Ishikawa (cell line): Measurements from ENCODE around the gene WDR11.

Source experiments
- CEBPB ChIP-seq: IDR thresholded peaks from 2 replicates; pipeline ENCODE4 v1.6.1; 2012
- CREB1 ChIP-seq: IDR thresholded peaks from 2 replicates; pipeline ENCODE4 v1.6.1; 2012; ENCODE audit warnings: low read depth
- EGR1 ChIP-seq: IDR thresholded peaks from 2 replicates; pipeline ENCODE4 v1.6.1; 2012
- EP300 ChIP-seq: IDR thresholded peaks from 2 replicates; pipeline ENCODE4 v1.6.1; 2012; ENCODE audit warnings: borderline replicate concordance
- FOXM1 ChIP-seq: IDR thresholded peaks from 2 replicates; pipeline ENCODE4 v1.6.1; 2012; ENCODE audit warnings: low read depth, borderline replicate concordance
- NFIC ChIP-seq: IDR thresholded peaks from 2 replicates; pipeline ENCODE4 v1.6.1; 2012
- RAD21 ChIP-seq: IDR thresholded peaks from 2 replicates; pipeline ENCODE4 v1.6.1; 2012; ENCODE audit warnings: low read depth
- TAF1 ChIP-seq: IDR thresholded peaks from 2 replicates; pipeline ENCODE4 v1.6.1; 2012; ENCODE audit warnings: low read depth, mild to moderate bottlenecking
- TCF12 ChIP-seq: IDR thresholded peaks from 2 replicates; pipeline ENCODE4 v1.6.1; 2012; ENCODE audit warnings: low read depth
- TEAD4 ChIP-seq: IDR thresholded peaks from 2 replicates; pipeline ENCODE4 v1.6.1; 2012
- YY1 ChIP-seq: IDR thresholded peaks from 2 replicates; pipeline ENCODE4 v1.6.1; 2012; ENCODE audit warnings: low read depth
- ZBTB7A ChIP-seq: IDR thresholded peaks from 2 replicates; pipeline ENCODE4 v1.6.1; 2012; ENCODE audit warnings: low read depth
- TF ChIP-seq, protein P1 (sequence below): IDR thresholded peaks from 2 replicates; pipeline ENCODE4 v1.6.1; 2012; ENCODE audit warnings: low read depth, mild to moderate bottlenecking
- TF ChIP-seq, protein P2 (sequence below): IDR thresholded peaks from 2 replicates; pipeline ENCODE4 v1.6.1; 2012
- TF ChIP-seq, protein P3 (sequence below): IDR thresholded peaks from 2 replicates; pipeline ENCODE4 v1.6.1; 2012

WDR11 gene

DNA sequence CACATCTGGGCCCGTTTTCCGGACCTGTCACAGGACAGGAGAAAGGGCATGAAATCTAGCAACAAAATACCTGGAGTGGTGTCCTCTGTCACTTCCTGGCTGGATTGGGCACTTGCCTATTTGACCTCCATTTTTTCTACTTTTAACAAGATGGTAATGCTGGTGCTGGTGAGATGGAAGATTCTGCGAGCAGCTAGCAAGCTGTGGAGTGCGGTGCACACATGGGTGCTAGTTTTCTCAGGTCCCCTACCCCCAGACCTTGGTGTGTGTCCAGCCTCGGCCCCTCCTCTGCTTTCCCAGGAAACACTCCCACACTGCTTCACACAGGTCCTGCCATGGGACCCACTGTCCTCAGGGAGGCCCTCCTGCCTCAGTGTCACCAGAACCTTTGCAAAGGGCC is 87.7 kb downstream of the WDR11 start:
- TF ChIP-seq EGR1 (no peak), NFIC (no peak), CREB1 (no peak), RAD21 (no peak), TAF1 (no peak), FOXM1 (no peak), ZBTB7A (no peak), TCF12 (no peak)
- TF ChIP-seq, protein P1, sequence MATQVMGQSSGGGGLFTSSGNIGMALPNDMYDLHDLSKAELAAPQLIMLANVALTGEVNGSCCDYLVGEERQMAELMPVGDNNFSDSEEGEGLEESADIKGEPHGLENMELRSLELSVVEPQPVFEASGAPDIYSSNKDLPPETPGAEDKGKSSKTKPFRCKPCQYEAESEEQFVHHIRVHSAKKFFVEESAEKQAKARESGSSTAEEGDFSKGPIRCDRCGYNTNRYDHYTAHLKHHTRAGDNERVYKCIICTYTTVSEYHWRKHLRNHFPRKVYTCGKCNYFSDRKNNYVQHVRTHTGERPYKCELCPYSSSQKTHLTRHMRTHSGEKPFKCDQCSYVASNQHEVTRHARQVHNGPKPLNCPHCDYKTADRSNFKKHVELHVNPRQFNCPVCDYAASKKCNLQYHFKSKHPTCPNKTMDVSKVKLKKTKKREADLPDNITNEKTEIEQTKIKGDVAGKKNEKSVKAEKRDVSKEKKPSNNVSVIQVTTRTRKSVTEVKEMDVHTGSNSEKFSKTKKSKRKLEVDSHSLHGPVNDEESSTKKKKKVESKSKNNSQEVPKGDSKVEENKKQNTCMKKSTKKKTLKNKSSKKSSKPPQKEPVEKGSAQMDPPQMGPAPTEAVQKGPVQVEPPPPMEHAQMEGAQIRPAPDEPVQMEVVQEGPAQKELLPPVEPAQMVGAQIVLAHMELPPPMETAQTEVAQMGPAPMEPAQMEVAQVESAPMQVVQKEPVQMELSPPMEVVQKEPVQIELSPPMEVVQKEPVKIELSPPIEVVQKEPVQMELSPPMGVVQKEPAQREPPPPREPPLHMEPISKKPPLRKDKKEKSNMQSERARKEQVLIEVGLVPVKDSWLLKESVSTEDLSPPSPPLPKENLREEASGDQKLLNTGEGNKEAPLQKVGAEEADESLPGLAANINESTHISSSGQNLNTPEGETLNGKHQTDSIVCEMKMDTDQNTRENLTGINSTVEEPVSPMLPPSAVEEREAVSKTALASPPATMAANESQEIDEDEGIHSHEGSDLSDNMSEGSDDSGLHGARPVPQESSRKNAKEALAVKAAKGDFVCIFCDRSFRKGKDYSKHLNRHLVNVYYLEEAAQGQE: no peak
- TF ChIP-seq, protein P2, sequence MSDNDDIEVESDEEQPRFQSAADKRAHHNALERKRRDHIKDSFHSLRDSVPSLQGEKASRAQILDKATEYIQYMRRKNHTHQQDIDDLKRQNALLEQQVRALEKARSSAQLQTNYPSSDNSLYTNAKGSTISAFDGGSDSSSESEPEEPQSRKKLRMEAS: no peak
- TF ChIP-seq, protein P3, sequence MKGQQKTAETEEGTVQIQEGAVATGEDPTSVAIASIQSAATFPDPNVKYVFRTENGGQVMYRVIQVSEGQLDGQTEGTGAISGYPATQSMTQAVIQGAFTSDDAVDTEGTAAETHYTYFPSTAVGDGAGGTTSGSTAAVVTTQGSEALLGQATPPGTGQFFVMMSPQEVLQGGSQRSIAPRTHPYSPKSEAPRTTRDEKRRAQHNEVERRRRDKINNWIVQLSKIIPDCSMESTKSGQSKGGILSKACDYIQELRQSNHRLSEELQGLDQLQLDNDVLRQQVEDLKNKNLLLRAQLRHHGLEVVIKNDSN: no peak

DNA sequence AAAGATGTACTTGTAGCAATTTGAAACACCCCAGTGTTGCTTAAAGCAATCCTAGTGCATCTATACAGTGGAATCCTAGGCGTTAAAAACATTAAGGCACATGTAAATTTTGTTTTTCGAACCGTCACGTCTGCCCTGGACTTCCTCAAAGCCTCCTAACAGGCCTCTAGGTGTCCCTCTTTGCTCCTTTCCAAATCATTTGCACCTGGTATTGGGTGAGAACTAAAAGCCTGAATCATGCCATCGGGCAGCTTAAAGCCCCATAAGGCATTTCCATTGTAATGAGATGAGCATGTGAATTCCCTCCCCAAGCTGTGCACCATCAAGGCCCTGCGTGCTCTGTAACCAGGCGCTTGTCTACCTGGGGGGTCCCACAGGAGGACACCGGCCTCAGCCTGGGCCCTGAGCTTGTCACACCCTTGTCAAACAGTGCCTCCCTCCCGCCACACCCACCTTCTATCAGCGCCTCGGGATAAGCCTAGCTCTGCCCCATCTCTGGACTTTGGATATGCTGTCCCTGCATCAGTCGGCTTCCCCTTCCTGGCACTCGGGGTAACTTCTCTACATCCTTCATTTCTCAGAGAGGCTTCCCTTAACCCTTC is 89.2 kb downstream of the WDR11 start:
- TF ChIP-seq, protein P3: no peak
- TF ChIP-seq ZBTB7A: no peak
- peak; percentile 24; the same call in 1 of the 2 replicates for TF ChIP-seq RAD21

DNA sequence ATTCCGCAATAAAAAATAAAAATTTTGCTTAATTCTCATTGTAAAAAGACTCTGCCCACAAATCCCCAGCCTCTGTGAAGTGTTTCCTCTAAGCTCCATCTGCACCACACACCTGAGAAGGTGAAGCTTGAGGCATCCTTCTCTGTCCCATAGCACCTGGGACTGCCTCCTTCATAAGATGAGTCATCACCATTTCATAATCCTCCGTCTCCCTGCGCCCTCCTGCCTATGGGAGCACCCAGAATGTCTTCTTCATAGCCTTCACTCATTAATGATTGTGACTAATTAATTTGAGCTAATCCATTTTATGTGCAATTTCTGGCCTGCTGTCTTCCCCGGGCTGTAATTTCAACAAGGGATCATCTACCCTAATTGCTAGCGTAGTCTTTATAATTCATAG is 90.3 kb downstream of the WDR11 start:
- TF ChIP-seq CEBPB: no peak
- TF ChIP-seq CREB1: no peak
- no peak for TF ChIP-seq YY1
- no peak for TF ChIP-seq TAF1
- TF ChIP-seq EP300: no peak
- no peak for TF ChIP-seq NFIC
- no peak for TF ChIP-seq RAD21
- TF ChIP-seq, protein P3: no peak
- TF ChIP-seq TEAD4: no peak
- no peak for TF ChIP-seq ZBTB7A
- TF ChIP-seq, protein P2: no peak
- TF ChIP-seq EGR1: no peak
- no peak for TF ChIP-seq TCF12
- TF ChIP-seq, protein P1: no peak
- no peak for TF ChIP-seq FOXM1

DNA sequence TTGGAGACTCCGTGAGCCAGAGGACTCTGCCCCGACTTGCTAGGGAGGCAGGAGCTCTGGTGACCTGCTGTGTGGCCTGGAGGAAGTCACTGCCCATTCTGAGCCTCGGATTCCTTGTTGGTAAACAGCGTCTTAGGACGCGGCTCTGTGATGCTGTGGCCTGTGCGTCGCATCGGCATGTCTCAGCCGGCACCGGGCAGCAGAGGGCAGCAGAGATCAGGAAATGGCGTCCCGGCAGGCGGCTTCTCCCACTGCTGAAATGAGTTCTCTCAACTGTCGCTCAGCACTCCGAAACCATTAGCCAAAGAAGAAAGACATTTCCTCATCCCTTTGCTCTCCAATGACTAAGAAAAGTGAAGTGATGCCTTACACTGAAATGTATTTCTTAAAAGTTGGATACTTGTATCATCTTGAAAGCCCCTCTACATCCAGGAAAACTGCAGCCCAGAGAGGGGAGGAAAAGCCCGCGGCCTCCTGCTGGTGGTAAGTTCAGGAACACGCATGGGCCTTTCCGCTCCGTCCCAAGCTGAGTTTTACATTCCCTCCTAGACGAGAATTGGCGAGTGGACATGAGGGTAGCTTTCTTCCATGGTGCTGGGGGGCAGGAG is 91.7 kb downstream of the WDR11 start:
- TF ChIP-seq TEAD4 (peak; percentile 42; the same call in 1 of the 2 replicates), RAD21 (peak; percentile 100), YY1 (0 out of 2 replicates have a peak, but pooled peaks have one; percentile 50), EP300 (no peak)

DNA sequence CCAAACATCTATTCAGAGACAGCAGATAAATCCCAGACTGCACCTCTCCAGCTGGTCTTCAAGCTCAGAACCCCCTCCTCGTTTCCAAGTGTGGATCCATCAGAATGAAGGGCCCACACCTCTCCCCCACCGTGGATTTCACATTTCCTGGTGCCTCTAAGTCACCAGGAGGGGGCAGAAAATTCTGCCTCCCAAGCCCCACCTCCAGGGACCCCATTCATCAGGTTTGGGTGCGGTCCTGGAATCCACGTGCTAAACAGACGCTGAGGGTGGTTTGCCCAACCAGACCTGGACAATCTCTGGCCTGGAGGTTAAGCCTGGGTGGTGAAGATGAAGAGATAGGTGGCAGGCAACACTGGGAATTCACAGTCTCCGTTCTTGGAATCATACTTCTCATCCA is 92.4 kb downstream of the WDR11 start:
- TF ChIP-seq FOXM1 (no peak), TEAD4 (no peak)

DNA sequence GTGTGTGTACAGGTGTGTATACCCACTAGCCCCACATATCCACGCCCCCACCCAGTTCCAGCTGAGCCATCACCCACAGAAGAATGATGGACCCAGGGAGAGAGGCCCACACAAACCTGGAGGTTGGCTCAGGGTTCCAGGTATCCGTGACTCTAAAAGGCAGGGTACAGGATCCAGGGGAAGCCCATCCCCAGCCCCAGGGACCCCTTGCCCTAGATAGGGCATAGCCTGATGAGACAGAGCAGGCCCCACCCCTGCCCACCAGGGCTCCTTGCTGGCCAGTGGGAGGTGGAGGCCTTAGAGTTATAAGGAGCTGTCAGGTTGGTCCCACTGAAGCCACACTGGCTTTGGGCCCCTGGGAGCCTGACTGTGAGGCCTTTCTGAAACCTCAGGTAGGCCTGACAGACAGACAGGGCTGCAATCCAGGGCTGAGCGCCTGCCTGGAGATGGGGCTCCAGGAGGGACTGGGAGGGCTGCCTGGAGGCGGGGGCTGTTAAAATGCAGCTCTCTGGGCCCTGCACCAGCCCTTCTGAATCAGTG is 93.5 kb downstream of the WDR11 start:
- TF ChIP-seq ZBTB7A (no peak), EP300 (no peak), TCF12 (no peak), RAD21 (no peak)
- TF ChIP-seq, protein P2: no peak
- TF ChIP-seq, protein P3: no peak
